AG09319 (cell line): ENCODE results near the gene GNAI3.
A peak's percentile ranks its signal among the peaks of the same experiment; 100 is the strongest.
"Not testable (repeated sequence)": the region's sequence is repeated elsewhere in the genome, so short reads cannot be mapped to it uniquely, and the experiment has no call there.

ENCODE experiments used
- DNase-seq: peaks from one replicate; pipeline ENCODE4 v3.0.0-alpha.2; 2010; ENCODE audit warnings: low read depth; ENCODE audit errors: extremely low read depth
- TF ChIP-seq, protein P1 (sequence below): IDR thresholded peaks from 2 replicates; pipeline ENCODE4 v1.5.1; 2011; ENCODE audit warnings: low read depth, mild to moderate bottlenecking, inconsistent platforms, low read length, moderate library complexity

The GNAI3 gene

GRCh38 chr1:109659145-109659544 lies 110.7 kb downstream of the GNAI3 start:
- TF ChIP-seq, protein P1, sequence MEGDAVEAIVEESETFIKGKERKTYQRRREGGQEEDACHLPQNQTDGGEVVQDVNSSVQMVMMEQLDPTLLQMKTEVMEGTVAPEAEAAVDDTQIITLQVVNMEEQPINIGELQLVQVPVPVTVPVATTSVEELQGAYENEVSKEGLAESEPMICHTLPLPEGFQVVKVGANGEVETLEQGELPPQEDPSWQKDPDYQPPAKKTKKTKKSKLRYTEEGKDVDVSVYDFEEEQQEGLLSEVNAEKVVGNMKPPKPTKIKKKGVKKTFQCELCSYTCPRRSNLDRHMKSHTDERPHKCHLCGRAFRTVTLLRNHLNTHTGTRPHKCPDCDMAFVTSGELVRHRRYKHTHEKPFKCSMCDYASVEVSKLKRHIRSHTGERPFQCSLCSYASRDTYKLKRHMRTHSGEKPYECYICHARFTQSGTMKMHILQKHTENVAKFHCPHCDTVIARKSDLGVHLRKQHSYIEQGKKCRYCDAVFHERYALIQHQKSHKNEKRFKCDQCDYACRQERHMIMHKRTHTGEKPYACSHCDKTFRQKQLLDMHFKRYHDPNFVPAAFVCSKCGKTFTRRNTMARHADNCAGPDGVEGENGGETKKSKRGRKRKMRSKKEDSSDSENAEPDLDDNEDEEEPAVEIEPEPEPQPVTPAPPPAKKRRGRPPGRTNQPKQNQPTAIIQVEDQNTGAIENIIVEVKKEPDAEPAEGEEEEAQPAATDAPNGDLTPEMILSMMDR: no peak
- no peak for DNase-seq

DNA sequence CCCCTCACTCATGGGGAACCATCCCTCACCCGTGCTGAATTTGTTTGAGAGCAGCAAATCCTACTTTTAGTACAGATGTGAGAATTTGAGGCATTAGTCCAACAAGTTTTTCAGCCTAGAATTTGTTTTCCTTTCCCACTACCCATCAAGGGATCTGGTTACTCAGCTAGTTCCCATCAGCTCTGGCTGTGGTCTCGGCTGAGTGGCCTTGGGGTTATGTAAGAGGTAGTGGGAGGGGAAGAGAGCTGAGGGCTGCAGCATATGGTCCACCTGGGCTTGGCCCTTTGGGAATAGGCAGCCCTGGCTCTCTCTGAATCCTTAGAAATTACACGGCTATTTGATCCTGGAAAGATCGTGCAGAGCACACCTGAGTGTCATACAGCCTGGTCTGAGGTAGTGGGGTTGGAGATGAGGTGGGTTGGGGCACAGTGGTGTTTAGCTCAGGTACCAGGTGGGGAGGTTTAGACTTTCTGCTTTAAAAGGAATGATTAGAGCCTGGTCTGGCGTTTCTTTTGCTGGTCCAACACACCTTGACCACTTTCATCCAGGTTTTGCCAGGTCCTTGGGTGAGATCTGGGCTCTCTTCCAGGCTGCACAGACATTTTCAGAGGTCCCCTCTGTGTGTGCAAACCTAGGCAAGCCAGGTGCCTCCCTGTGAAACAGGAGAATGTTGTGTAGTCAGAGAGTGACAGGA lies 111.7 kb downstream of the GNAI3 start:
- TF ChIP-seq, protein P1: no peak
- DNase-seq: no peak

DNA sequence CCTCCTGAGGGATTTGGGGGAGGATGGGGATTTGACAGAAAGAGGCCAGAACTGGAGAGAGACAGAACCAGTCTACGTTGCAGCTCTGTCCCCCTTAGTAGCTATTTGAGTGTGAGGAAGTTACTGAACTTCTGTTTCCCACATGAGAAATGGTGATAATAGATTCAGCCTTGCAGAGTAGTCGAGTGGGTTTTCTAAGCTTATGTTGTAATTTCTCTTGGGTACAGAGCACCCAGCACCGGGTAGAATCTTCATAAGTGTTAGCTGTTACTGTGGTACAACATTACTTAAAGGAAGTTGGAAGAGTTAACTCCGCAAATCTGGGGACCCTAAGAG lies 112.2 kb downstream of the GNAI3 start:
- DNase-seq: not testable (repeated sequence)

DNA sequence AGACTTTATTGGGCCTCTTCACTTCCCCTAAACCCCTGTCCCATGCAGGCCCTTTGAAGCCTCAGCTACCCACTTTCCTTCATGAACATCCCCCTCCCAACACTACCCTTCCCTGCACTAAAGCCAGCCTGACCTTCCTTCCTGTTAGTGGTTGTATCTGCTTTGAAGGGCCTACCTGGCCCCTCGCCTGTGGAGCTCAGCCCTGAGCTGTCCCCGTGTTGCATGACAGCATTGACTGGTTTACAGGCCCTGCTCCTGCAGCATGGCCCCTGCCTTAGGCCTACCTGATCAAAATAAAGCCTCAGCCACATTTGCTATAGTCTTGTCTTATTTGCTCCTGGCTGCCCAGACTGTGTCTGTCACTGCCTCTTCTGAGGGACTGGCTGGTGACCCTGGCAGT lies 113.0 kb downstream of the GNAI3 start:
- TF ChIP-seq, protein P1: no peak
- no peak for DNase-seq

GRCh38 chr1:109664671-109665070 lies 116.3 kb downstream of the GNAI3 start:
- no peak for DNase-seq

DNA sequence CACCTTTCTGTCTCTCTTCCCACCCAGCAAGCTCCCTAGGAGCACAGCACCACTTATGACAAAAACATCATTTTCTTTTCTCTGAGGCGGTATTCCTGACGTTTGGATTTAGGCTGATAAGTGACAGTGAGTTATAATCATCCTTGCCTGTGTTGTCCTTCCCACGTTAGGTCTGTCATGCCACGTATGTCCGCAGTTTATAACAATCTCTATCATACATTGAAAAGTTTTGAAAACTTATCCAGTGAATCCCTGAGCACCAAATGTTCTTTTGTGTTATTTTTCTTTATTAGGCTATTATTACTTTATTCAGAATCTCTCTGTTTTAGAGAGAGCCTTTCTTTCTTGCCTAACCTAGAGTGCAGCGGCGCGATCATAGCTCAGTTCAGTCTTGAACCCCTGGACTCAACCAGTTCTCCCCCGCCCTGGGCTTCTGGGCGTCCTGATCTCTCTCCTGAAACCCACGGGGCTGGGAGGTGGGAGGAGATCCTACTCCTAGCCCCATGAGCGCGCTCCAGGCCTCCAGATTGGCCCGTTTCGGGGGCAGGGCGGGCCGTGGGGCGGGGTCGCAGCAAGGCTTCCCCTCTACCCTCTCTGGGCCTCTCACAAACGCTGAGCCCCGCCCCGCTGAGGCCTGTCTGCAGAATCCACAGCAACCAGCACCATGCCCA lies 119.2 kb downstream of the GNAI3 start, which contains the start of gene GSTM2:
TSS of gene GSTM2 (plus strand) at position 606 of the 671 bp plus-strand sequence. CDS start at position 665, 59 bp downstream.
- TF ChIP-seq, protein P1: no peak
- peak; percentile 52 for DNase-seq

More at GRCh38 chr1:109664671-109665070, 116.3 kb downstream of the GNAI3 start:
- TF ChIP-seq, protein P1: no peak
